B cell (primary cell): ENCODE results near the gene MYO10. TPM values are rescaled to one million over a fixed set of nuclear protein-coding genes. Genes with fewer than 3 reads are reported as not detected.

ENCODE experiments used
- ATAC-seq: fragments of 200-7000 bp; cut with Tn5 transposase; one replicate; pipeline ENCODE4 v1.10.0; 2021; ENCODE audit warnings: low read depth, mild to moderate bottlenecking, moderate number of reproducible peaks, moderate library complexity
- CTCF ChIA-PET: fragments of 350-600 bp; sonication (Branson Sonifier 250); formaldehyde crosslinking; loops from one replicate; lab custom pipeline; 2021; ENCODE audit warnings: antibody characterized with exemption, inconsistent platforms; lab: Charles Lee
- POLR2A ChIA-PET: fragments of 350-600 bp; sonication (Branson Sonifier 250); formaldehyde crosslinking; loops from one replicate; lab custom pipeline; 2021; ENCODE audit warnings: antibody characterized with exemption; lab: Charles Lee
- DNase-seq: peaks from one replicate; pipeline ENCODE4 v3.0.0; 2013
- H2AFZ ChIP-seq: 2 replicates; pipeline ENCODE4 v1.6.1; 2012; ENCODE audit warnings: mild to moderate bottlenecking, low read depth, low read length; ENCODE audit not compliant: insufficient read depth, poor library complexity, severe bottlenecking
- H3K27ac ChIP-seq, 2 donors: 1 replicate in 1 of 2; 2 replicates in 1 of 2; pipeline ENCODE4 v1.5.1; 2012 to 2013; ENCODE audit warnings: low read length in 2 of 2, mild to moderate bottlenecking in 2 of 2, moderate library complexity in 1 of 2
- H3K27me3 ChIP-seq, 4 experiments: fragments of 200-600 bp in 1 of 4; sonication (generic) in 1 of 4; replicated peaks in 1 of 4; 1 replicate in 2 of 4; 2 replicates in 2 of 4; pipeline versions ENCODE4 v1.6.1 to v1.7.0; 2013 to 2016; ENCODE audit warnings: low read length in 3 of 4, mild to moderate bottlenecking in 2 of 4, mixed read lengths in 1 of 4, moderate library complexity in 1 of 4; ENCODE audit not compliant: insufficient read depth in 4 of 4, control insufficient read depth in 3 of 4; ENCODE audit errors: control extremely low read depth in 1 of 4
- H3K36me3 ChIP-seq, 2 experiments: replicated peaks in 1 of 2; 1 replicate in 1 of 2; 2 replicates in 1 of 2; pipeline versions ENCODE4 v1.6.1 to v1.7.1; 2013; ENCODE audit warnings: low read length in 1 of 2; ENCODE audit not compliant: insufficient read depth in 2 of 2, control insufficient read depth in 1 of 2; ENCODE audit errors: control extremely low read depth in 1 of 2, extremely low read depth in 1 of 2
- H3K4me1 ChIP-seq, 2 donors: fragments of 200-600 bp in 1 of 2; sonication (generic) in 1 of 2; 1 replicate in 1 of 2; 2 replicates in 1 of 2; pipeline versions ENCODE4 v1.5.1 to v1.6.1; 2013 to 2017; ENCODE audit warnings: low read length in 2 of 2; ENCODE audit not compliant: control insufficient read depth in 2 of 2, insufficient read depth in 2 of 2
- H3K4me2 ChIP-seq: replicated peaks from 2 replicates; pipeline ENCODE3; 2012; ENCODE audit warnings: mild to moderate bottlenecking, low read depth, low read length; ENCODE audit not compliant: poor library complexity, severe bottlenecking
- H3K4me3 ChIP-seq, 5 experiments: fragments of 200-600 bp in 1 of 5; sonication (generic) in 1 of 5; 1 replicate in 3 of 5; 2 replicates in 2 of 5; pipeline versions ENCODE4 v1.5.1 to v1.7.0; 2011 to 2016; ENCODE audit warnings: low read length in 4 of 5, mild to moderate bottlenecking in 4 of 5, low read depth in 2 of 5, control low read depth in 1 of 5, moderate library complexity in 1 of 5; ENCODE audit not compliant: insufficient read depth in 1 of 5; ENCODE audit errors: control extremely low read depth in 1 of 5, extremely low read depth in 1 of 5
- H3K79me2 ChIP-seq: fragments of 200-600 bp; sonication (generic); one replicate; pipeline ENCODE4 v1.6.0; 2016; ENCODE audit warnings: low read length; ENCODE audit not compliant: control insufficient read depth, insufficient read depth
- H3K9ac ChIP-seq: fragments of 200-600 bp; sonication (generic); 2 replicates; pipeline ENCODE4 v1.6.1; 2017; ENCODE audit warnings: mild to moderate bottlenecking, low read length, moderate library complexity
- H3K9me3 ChIP-seq, 3 donors: one replicate each; pipeline versions ENCODE4 v1.6.1 to v1.7.1; 2013; ENCODE audit warnings: low read length in 2 of 3; ENCODE audit not compliant: control insufficient read depth in 2 of 3, insufficient read depth in 1 of 3; ENCODE audit errors: control extremely low read depth in 1 of 3
- H4K20me1 ChIP-seq: 2 replicates; pipeline ENCODE4 v1.6.0; 2012; ENCODE audit warnings: mild to moderate bottlenecking, low read length; ENCODE audit not compliant: insufficient read depth, control insufficient read depth, poor library complexity, severe bottlenecking
- H3K27ac Mint-ChIP-seq: one replicate; pipeline ENCODE4 v1.8.0; 2021; ENCODE audit warnings: mixed read lengths
- H3K27me3 Mint-ChIP-seq: one replicate; pipeline ENCODE4 v1.8.0; 2021; ENCODE audit warnings: mixed read lengths
- H3K4me1 Mint-ChIP-seq: one replicate; pipeline ENCODE4 v1.8.0; 2021; ENCODE audit warnings: mixed read lengths
- H3K4me3 Mint-ChIP-seq: one replicate; pipeline ENCODE4 v1.8.0; 2021; ENCODE audit warnings: mixed read lengths
- H3K9me3 Mint-ChIP-seq: one replicate; pipeline ENCODE4 v1.8.0; 2022; ENCODE audit warnings: mixed read lengths; ENCODE audit not compliant: insufficient read depth
- EZH2 ChIP-seq: IDR thresholded peaks from 2 replicates; pipeline ENCODE4 v1.6.1; 2012; ENCODE audit warnings: borderline replicate concordance, low read depth, mild to moderate bottlenecking, moderate library complexity, low read length; ENCODE audit not compliant: insufficient read depth, poor library complexity, severe bottlenecking
- WGBS: methylation state at CpG from one replicate; pipeline ENCODE4 v1.1.5; 2013; ENCODE audit warnings: missing lambda C conversion rate; ENCODE audit not compliant: insufficient coverage; 5-methylcytosine and 5-hydroxymethylcytosine counted together
- intact Hi-C: fragments of 100-400 bp; cut with micrococcal nuclease; formaldehyde crosslinking; loops from one replicate; pipeline ENCODE4 v1.10.0; 2022
- polyA plus RNA-seq: library from polyadenylated mRNA; depleted of rRNA; stranded (reverse); fragments of >200 nt; gene quantifications from 2 replicates; pipeline ENCODE4 v1.2.3, GENCODE V29; 2012
- total RNA-seq, 2 donors: library from RNA; stranded (reverse); fragments of 120-200 nt in 1 of 2; gene quantifications; 1 replicate in 1 of 2; 2 replicates in 1 of 2; pipeline versions ENCODE4 v1.2.3 to v1.2.4, GENCODE V29; 2013 to 2022
- TF ChIP-seq, protein P1 (sequence below): fragments of 200-600 bp; IDR thresholded peaks from one replicate; pipeline ENCODE4 v1.8.0; 2022; ENCODE audit warnings: antibody characterized with exemption, mild to moderate bottlenecking

The MYO10 gene
- total and polyA plus RNA-seq, 2 donors (not counting 1 experiment from before 2014, with no cell fraction given), result 0.10 TPM; not detected in 1

DNA sequence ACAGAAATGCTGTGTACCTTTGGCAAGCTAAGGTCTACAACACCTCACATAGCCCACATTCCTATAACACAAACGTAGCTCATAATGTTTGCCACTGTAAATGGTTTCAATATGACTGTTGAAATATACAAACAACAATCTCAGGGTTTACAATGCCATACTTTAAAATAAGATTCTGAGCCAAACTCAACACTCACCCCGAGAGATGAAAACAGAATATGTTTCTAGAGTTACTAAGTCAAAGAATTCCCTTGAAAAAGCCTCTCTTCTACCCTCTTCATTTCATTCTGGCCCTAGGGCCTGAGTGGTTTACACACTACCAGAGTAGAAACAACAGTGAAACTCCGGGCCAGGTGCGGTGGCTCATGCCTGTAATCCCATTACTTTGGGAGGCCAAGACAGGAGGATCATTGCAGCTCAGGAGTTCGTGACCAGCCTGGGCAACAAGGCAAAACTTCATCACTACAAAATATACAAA, 72.6 kb downstream of the MYO10 start:
- Histone ChIP-seq H3K9me3 (peaks cover 0 to 12% (median 6%) of the 10 kb centered on the region in 3 donors), H3K9ac (no peak overlapping the region), H3K79me2 (no peaks in the 10 kb centered on the region), H3K27me3 (no peaks in the 10 kb centered on the region), H3K4me2 (no peak overlapping the region), H3K27ac (no peak overlapping the region), H3K4me1 (no peaks in the 10 kb centered on the region), H3K36me3 (no peaks in the 10 kb centered on the region), H3K4me3 (no peak overlapping the region), H4K20me1 (no peaks in the 10 kb centered on the region), H2AFZ (no peak overlapping the region)
- TF ChIP-seq, protein P1, sequence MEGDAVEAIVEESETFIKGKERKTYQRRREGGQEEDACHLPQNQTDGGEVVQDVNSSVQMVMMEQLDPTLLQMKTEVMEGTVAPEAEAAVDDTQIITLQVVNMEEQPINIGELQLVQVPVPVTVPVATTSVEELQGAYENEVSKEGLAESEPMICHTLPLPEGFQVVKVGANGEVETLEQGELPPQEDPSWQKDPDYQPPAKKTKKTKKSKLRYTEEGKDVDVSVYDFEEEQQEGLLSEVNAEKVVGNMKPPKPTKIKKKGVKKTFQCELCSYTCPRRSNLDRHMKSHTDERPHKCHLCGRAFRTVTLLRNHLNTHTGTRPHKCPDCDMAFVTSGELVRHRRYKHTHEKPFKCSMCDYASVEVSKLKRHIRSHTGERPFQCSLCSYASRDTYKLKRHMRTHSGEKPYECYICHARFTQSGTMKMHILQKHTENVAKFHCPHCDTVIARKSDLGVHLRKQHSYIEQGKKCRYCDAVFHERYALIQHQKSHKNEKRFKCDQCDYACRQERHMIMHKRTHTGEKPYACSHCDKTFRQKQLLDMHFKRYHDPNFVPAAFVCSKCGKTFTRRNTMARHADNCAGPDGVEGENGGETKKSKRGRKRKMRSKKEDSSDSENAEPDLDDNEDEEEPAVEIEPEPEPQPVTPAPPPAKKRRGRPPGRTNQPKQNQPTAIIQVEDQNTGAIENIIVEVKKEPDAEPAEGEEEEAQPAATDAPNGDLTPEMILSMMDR, result no peak
- no peak for TF ChIP-seq EZH2
- no peak overlapping the region for H3K27ac Mint-ChIP-seq
- POLR2A ChIA-PET, result no interaction called here
- WGBS, result 93% methylated on average over 3 of the region's 5 CpGs
- no peaks in the 10 kb centered on the region for H3K4me1 Mint-ChIP-seq
- no peaks in the 10 kb centered on the region for H3K9me3 Mint-ChIP-seq
- intact Hi-C loops, result no loop called here
- DNase-seq (no peak), ATAC-seq (no peak)
- CTCF ChIA-PET, result no interaction called here
- no peak overlapping the region for H3K4me3 Mint-ChIP-seq
- H3K27me3 Mint-ChIP-seq, result no peaks in the 10 kb centered on the region

DNA sequence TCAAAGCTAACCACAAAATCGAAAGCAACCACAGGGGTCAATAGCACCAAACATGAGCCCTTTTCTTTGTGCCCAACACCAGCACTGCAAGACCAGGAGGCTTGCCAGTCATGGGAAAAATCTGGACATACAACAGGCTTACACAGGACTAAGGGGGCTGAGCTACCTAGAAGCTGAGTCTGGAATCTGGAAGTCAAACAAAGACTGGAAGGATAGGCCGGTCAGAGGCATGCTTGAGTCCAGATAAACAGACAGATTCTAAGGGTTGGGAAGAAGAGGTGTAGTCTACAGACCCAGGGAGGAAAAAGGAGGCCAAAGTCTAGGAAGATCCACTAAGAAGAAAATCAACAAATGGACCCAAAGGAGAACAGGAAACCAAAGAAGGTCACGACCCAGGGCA, 73.3 kb downstream of the MYO10 start:
- DNase-seq (no peak), ATAC-seq (no peak)
- H3K9me3 Mint-ChIP-seq, result no peaks in the 10 kb centered on the region
- peaks cover 0 to 17% (median 6%) of the 10 kb centered on the region in 3 donors for H3K9me3 ChIP-seq
- H3K27ac ChIP-seq, result no peak overlapping the region
- 92% methylated on average over 2 of the region's 3 CpGs for WGBS
- no peaks in the 10 kb centered on the region for H3K36me3 ChIP-seq
- no peak overlapping the region for H3K4me3 Mint-ChIP-seq
- ChIA-PET CTCF (no interaction called here), POLR2A (no interaction called here)
- no peaks in the 10 kb centered on the region for H3K27me3 Mint-ChIP-seq
- H3K27me3 ChIP-seq, result no peaks in the 10 kb centered on the region
- H3K4me2 ChIP-seq, result no peak overlapping the region
- H3K4me3 ChIP-seq, result no peak overlapping the region
- no peak overlapping the region for H2AFZ ChIP-seq
- H3K27ac Mint-ChIP-seq, result no peak overlapping the region
- no peaks in the 10 kb centered on the region for H3K79me2 ChIP-seq
- no peaks in the 10 kb centered on the region for H4K20me1 ChIP-seq
- intact Hi-C loops, result no loop called here
- no peak overlapping the region for H3K9ac ChIP-seq
- H3K4me1 Mint-ChIP-seq, result no peaks in the 10 kb centered on the region
- no peaks in the 10 kb centered on the region for H3K4me1 ChIP-seq
- no peak for TF ChIP-seq EZH2
- TF ChIP-seq, protein P1, result no peak
